Measurements from ENCODE around the gene CHMP2A. TPM values are rescaled to one million over a fixed set of nuclear protein-coding genes. Genes with fewer than 3 reads are reported as not detected.
"Not testable (repeated sequence)": the region's sequence is repeated elsewhere in the genome, so short reads cannot be mapped to it uniquely, and the experiment has no call there.

Gene CHMP2A
- total and polyA plus RNA-seq, 2 donors (not counting 3 experiments of a cell fraction or from before 2014, with no cell fraction given) = 105 to 150 TPM

GRCh38 chr19:58543826-58544590 lies 10.9 kb downstream of the CHMP2A start, which contains the start of gene TRIM28:
Gene TRIM28, plus strand, starts transcription at chr19:58544064. Its CDS starts 694 bp downstream, at chr19:58544758.
- FAIRE-seq = peak; percentile 99
- Histone ChIP-seq H3K9me1 (replicated peaks; ENCODE audit: control insufficient read depth, extremely low read depth, insufficient read depth, low read length) (no peaks in the 10 kb centered on the region), H3K4me3 (replicated peaks in 1 of 3; ENCODE audit: insufficient read depth in 1 of 3, low read depth in 1 of 3, low read length in 3 of 3) (peak within 1 kb of the TSS; percentile 82 to 94 (median 85)), H3K27me3 (ENCODE audit: control insufficient read depth in 2 of 2, insufficient read depth in 2 of 2, low read length in 2 of 2) (peaks cover 8 to 10% of the 10 kb centered on the region in 2 experiments), H3K9ac (replicated peaks; ENCODE audit: extremely low read depth, insufficient read depth, low read length) (peak within 1 kb of the TSS; percentile 71), H4K20me1 (replicated peaks; ENCODE audit: control insufficient read depth, extremely low read depth, insufficient read depth, low read length) (peaks cover 4% of the 10 kb centered on the region), H3K9me3 (replicated peaks; ENCODE audit: control insufficient read depth, insufficient read depth, low read length) (no peaks in the 10 kb centered on the region), H3K4me1 (ENCODE audit: control insufficient read depth, extremely low read depth, insufficient read depth, low read length) (peaks cover 15% of the 10 kb centered on the region), H2AFZ (ENCODE audit: low read depth, low read length) (peak within 1 kb of the TSS; percentile 47), H3K27ac (ENCODE audit: insufficient read depth, low read depth, low read length) (peak within 1 kb of the TSS; percentile 87), H3K4me2 (ENCODE audit: insufficient read depth, low read length) (peak within 1 kb of the TSS; percentile 51), H3K36me3 (ENCODE audit: control insufficient read depth in 2 of 2, extremely low read depth in 1 of 2, insufficient read depth in 2 of 2, low read length in 2 of 2) (peaks cover 5 to 18% of the 10 kb centered on the region in 2 experiments), H3K79me2 (ENCODE audit: control insufficient read depth, insufficient read depth, low read length) (peaks cover 45% of the 10 kb centered on the region)
- intact Hi-C loops (cut with micrococcal nuclease) (loop anchor here (1.0 kb wide), 4 partner anchors 10 to 29 kb away; partner anchors contain the start of genes MZF1 and ZBTB45), dilution Hi-C loops (cut with MboI; ENCODE audit: extremely low pct_ligation_motif_present, low sequenced_read_pairs) (no loop called here)
- TF ChIP-seq POLR2AphosphoS5 (IDR thresholded peaks at IDR 0.05; ENCODE audit: insufficient read depth, low read depth, low read length) = peak; percentile 99
- no peak for TF ChIP-seq GATA2 (IDR thresholded peaks at IDR 0.05; ENCODE audit: insufficient read depth, insufficient read length, low read depth, low read length)
- TF ChIP-seq FOS (IDR thresholded peaks at IDR 0.05; ENCODE audit: borderline replicate concordance, insufficient read depth, low read length) = no peak
- TF ChIP-seq POLR2A (IDR thresholded peaks at IDR 0.05; ENCODE audit: low read depth, low read length) = peak; percentile 83
- DNase-seq (ENCODE audit: low read depth, low spot score) = peak; percentile 99
- BruUV-seq (replicated peaks) = TSS peak; percentile 97
- CTCF ChIA-PET = interaction anchor here (0.6 to 3.2 kb wide), 8 partner anchors 9 to 37 kb away, joined by 3 to 52 read pairs (median 7); partner anchors contain the start of genes CHMP2A, UBE2M and ZBTB45
- POLR2A ChIA-PET = interaction anchor here (0.6 to 1.8 kb wide), 11 partner anchors 10 to 37 kb away, joined by 3 to 20 read pairs (median 4); partner anchors contain the start of genes CHMP2A and ZBTB45

DNA sequence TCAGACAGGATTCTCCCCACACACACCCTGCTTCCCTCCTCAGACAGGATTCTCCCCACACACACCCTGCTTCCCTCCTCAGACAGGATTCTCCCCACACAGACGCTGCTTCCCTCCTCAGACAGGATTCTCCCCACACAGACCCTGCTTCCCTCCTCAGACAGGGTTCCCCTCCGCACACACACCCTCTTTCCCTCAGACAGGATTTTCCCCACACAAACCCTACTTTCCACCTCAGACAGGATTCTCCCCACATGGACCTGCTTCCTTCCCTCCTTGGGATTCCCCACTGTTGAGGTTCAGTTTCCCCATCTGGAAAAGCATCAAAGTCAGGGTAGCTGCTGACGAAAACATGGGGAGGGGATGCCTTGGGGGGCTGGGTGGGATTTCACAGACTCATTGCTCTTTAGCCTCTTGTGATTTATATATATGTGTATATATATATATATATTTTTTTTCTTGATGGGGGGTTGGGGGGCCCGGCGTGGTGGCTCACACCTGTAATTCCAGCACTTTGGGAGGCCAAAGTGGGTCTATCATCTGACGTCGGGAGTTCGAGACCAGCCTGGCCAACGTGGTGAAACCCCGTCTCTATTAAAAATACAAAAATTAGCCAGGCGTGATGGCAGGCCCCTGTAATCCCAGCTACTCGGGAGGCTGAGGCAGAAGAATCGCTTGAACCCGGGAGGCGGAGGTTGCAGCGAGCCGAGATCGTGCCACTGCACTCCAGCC lies 12.1 kb downstream of the CHMP2A start:
- H3K36me3 ChIP-seq (ENCODE audit: control insufficient read depth in 2 of 2, extremely low read depth in 1 of 2, insufficient read depth in 2 of 2, low read length in 2 of 2); DNase-seq (ENCODE audit: low read depth, low spot score); H3K4me2 ChIP-seq (ENCODE audit: insufficient read depth, low read length); H3K9ac ChIP-seq (replicated peaks; ENCODE audit: extremely low read depth, insufficient read depth, low read length); dilution Hi-C loops (cut with MboI; ENCODE audit: extremely low pct_ligation_motif_present, low sequenced_read_pairs); H3K4me3 ChIP-seq (replicated peaks in 1 of 3; ENCODE audit: insufficient read depth in 1 of 3, low read depth in 1 of 3, low read length in 3 of 3); FAIRE-seq; intact Hi-C loops (cut with micrococcal nuclease); H3K9me3 ChIP-seq (replicated peaks; ENCODE audit: control insufficient read depth, insufficient read depth, low read length); H4K20me1 ChIP-seq (replicated peaks; ENCODE audit: control insufficient read depth, extremely low read depth, insufficient read depth, low read length); BruUV-seq (replicated peaks); H3K27ac ChIP-seq (ENCODE audit: insufficient read depth, low read depth, low read length); H2AFZ ChIP-seq (ENCODE audit: low read depth, low read length); H3K9me1 ChIP-seq (replicated peaks; ENCODE audit: control insufficient read depth, extremely low read depth, insufficient read depth, low read length): not testable (repeated sequence)
- Histone ChIP-seq H3K27me3 (ENCODE audit: control insufficient read depth in 2 of 2, insufficient read depth in 2 of 2, low read length in 2 of 2) (peaks cover 12 to 15% of the 10 kb centered on the region in 2 experiments), H3K79me2 (ENCODE audit: control insufficient read depth, insufficient read depth, low read length) (peaks cover 33% of the 10 kb centered on the region), H3K4me1 (ENCODE audit: control insufficient read depth, extremely low read depth, insufficient read depth, low read length) (peaks cover 21% of the 10 kb centered on the region)
- POLR2A ChIA-PET = interaction anchor here (1.0 to 1.8 kb wide), 4 partner anchors 12 to 29 kb away, joined by 3 to 20 read pairs (median 12); partner anchors contain the start of genes CHMP2A and ZBTB45
- CTCF ChIA-PET = interaction anchor here (1.0 to 3.2 kb wide), 3 partner anchors 11 to 29 kb away, joined by 3 to 52 read pairs (median 25); partner anchors contain the start of gene ZBTB45

DNA sequence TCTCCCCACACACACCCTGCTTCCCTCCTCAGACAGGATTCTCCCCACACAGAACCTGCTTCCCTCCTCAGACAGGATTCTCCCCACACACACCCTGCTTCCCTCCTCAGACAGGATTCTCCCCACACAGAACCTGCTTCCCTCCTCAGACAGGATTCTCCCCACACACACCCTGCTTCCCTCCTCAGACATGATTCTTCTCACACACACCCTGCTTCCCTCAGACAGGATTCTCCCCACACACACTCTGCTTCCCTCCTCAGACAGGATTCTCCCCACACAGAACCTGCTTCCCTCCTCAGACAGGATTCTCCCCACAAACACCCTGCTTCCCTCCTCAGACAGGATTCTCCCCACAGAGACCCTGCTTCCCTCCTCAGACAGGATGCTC lies 15.7 kb downstream of the CHMP2A start:
- H2AFZ ChIP-seq (ENCODE audit: low read depth, low read length); H3K4me3 ChIP-seq (replicated peaks in 1 of 3; ENCODE audit: insufficient read depth in 1 of 3, low read depth in 1 of 3, low read length in 3 of 3); H3K4me2 ChIP-seq (ENCODE audit: insufficient read depth, low read length); intact Hi-C loops (cut with micrococcal nuclease); H3K9me3 ChIP-seq (replicated peaks; ENCODE audit: control insufficient read depth, insufficient read depth, low read length); BruUV-seq (replicated peaks); POLR2A ChIA-PET; FAIRE-seq; DNase-seq (ENCODE audit: low read depth, low spot score); H4K20me1 ChIP-seq (replicated peaks; ENCODE audit: control insufficient read depth, extremely low read depth, insufficient read depth, low read length); H3K36me3 ChIP-seq (ENCODE audit: control insufficient read depth in 2 of 2, extremely low read depth in 1 of 2, insufficient read depth in 2 of 2, low read length in 2 of 2); dilution Hi-C loops (cut with MboI; ENCODE audit: extremely low pct_ligation_motif_present, low sequenced_read_pairs); H3K79me2 ChIP-seq (ENCODE audit: control insufficient read depth, insufficient read depth, low read length); H3K4me1 ChIP-seq (ENCODE audit: control insufficient read depth, extremely low read depth, insufficient read depth, low read length); H3K27ac ChIP-seq (ENCODE audit: insufficient read depth, low read depth, low read length); H3K9me1 ChIP-seq (replicated peaks; ENCODE audit: control insufficient read depth, extremely low read depth, insufficient read depth, low read length); CTCF ChIA-PET; H3K9ac ChIP-seq (replicated peaks; ENCODE audit: extremely low read depth, insufficient read depth, low read length): not testable (repeated sequence)
- H3K27me3 ChIP-seq (ENCODE audit: control insufficient read depth in 2 of 2, insufficient read depth in 2 of 2, low read length in 2 of 2) = peaks cover 12 to 15% of the 10 kb centered on the region in 2 experiments
